Endothelial cell (in vitro differentiated cells): Measurements from ENCODE around the gene KRTAP4-11. TPM values are rescaled to one million over a fixed set of nuclear protein-coding genes. Genes with fewer than 3 reads are reported as not detected.
"Not testable (repeated sequence)": the region's sequence is repeated elsewhere in the genome, so short reads cannot be mapped to it uniquely, and the experiment has no call there.

ENCODE experiments used
- DNase-seq: peaks from one replicate; pipeline ENCODE4 v3.0.0; 2021; ENCODE audit warnings: low spot score
- H3K27ac Mint-ChIP-seq: one replicate; pipeline ENCODE4 v1.8.0; 2021; ENCODE audit warnings: mixed read lengths, inconsistent platforms; ENCODE audit not compliant: unreplicated experiment
- H3K27me3 Mint-ChIP-seq: one replicate; pipeline ENCODE4 v1.8.0; 2021; ENCODE audit warnings: mild to moderate bottlenecking, moderate library complexity, mixed read lengths, inconsistent platforms; ENCODE audit not compliant: unreplicated experiment
- H3K36me3 Mint-ChIP-seq: one replicate; pipeline ENCODE4 v1.8.0; 2021; ENCODE audit warnings: mild to moderate bottlenecking, low read depth, mixed read lengths, inconsistent platforms; ENCODE audit not compliant: unreplicated experiment
- H3K4me1 Mint-ChIP-seq: one replicate; pipeline ENCODE4 v1.8.0; 2021; ENCODE audit warnings: mild to moderate bottlenecking, mixed read lengths, inconsistent platforms; ENCODE audit not compliant: unreplicated experiment
- H3K4me3 Mint-ChIP-seq: one replicate; pipeline ENCODE4 v1.8.0; 2021; ENCODE audit warnings: mild to moderate bottlenecking, mixed read lengths, inconsistent platforms; ENCODE audit not compliant: unreplicated experiment
- H3K9me3 Mint-ChIP-seq: one replicate; pipeline ENCODE4 v1.8.0; 2021; ENCODE audit warnings: mixed read lengths, inconsistent platforms; ENCODE audit not compliant: unreplicated experiment
- total RNA-seq: library from RNA; stranded (reverse); fragmentation: NEBNext Ultra II Directional; extraction: Animal tissue kit (Norgen Biotek cat#: 25700); gene quantifications from one replicate; pipeline ENCODE4 v1.2.1, GENCODE V29; 2021; ENCODE audit not compliant: unreplicated experiment
- TF ChIP-seq, protein P1 (sequence below): fragments of 200-600 bp; sonication (generic); IDR thresholded peaks from one replicate; pipeline ENCODE4 v1.5.0; 2021; ENCODE audit warnings: antibody characterized with exemption; ENCODE audit not compliant: unreplicated experiment

KRTAP4-11 gene
- total RNA-seq, 1 donor from 2014 or later: not detected

DNA sequence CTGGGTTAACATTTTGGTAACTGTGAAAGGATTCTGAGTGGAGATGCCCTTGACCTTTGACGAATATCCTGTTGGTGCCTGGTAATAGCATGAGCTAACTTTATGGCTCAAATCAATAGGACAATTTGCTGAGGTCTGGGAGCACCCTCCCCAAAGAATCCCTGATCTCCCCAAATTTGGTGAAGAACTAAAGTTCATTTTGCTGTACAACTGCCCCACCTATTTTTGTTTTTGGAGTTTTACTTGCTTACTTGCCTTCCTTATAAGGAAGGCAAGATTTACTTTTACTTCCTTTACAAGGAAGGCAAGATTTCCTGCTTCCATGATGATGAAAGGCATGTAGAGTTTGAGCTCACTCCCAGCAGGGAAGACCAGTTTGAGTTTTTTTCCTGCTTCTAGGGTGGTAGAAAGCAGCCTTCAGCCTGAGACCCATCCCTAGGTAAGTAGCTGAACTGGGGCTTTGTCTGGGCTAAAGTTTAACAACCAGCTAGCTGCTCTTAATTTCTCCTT lies 10.2 kb downstream of the KRTAP4-11 start:
- Mint-ChIP-seq H3K27ac (peak overlapping the region; percentile 15), H3K9me3 (no peaks in the 10 kb centered on the region), H3K4me3 (no peak overlapping the region), H3K4me1 (peaks cover 6% of the 10 kb centered on the region), H3K36me3 (no peaks in the 10 kb centered on the region), H3K27me3 (no peaks in the 10 kb centered on the region)
- TF ChIP-seq, protein P1, sequence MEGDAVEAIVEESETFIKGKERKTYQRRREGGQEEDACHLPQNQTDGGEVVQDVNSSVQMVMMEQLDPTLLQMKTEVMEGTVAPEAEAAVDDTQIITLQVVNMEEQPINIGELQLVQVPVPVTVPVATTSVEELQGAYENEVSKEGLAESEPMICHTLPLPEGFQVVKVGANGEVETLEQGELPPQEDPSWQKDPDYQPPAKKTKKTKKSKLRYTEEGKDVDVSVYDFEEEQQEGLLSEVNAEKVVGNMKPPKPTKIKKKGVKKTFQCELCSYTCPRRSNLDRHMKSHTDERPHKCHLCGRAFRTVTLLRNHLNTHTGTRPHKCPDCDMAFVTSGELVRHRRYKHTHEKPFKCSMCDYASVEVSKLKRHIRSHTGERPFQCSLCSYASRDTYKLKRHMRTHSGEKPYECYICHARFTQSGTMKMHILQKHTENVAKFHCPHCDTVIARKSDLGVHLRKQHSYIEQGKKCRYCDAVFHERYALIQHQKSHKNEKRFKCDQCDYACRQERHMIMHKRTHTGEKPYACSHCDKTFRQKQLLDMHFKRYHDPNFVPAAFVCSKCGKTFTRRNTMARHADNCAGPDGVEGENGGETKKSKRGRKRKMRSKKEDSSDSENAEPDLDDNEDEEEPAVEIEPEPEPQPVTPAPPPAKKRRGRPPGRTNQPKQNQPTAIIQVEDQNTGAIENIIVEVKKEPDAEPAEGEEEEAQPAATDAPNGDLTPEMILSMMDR: no peak
- no peak for DNase-seq

DNA sequence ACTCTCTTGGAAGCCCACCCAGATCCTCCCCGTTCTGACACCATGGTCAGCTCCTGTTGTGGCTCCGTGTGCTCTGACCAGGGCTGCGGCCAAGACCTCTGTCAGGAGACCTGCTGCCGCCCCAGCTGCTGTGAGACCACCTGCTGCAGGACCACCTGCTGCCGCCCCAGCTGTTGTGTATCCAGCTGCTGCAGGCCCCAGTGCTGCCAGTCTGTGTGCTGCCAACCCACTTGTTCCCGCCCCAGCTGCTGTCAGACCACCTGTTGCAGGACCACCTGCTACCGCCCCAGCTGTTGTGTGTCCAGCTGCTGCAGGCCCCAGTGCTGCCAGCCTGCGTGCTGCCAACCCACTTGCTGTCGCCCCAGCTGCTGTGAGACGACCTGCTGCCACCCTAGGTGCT lies 12.8 kb downstream of the KRTAP4-11 start, which contains the start of gene KRTAP4-9:
Gene KRTAP4-9 (plus strand): TSS at position 43 of the 400 bp plus-strand sequence. CDS start 0 bp downstream, at position 43.
- DNase-seq, H3K36me3 Mint-ChIP-seq, H3K9me3 Mint-ChIP-seq, H3K4me3 Mint-ChIP-seq, H3K4me1 Mint-ChIP-seq, H3K27me3 Mint-ChIP-seq, H3K27ac Mint-ChIP-seq: not testable (repeated sequence)

DNA sequence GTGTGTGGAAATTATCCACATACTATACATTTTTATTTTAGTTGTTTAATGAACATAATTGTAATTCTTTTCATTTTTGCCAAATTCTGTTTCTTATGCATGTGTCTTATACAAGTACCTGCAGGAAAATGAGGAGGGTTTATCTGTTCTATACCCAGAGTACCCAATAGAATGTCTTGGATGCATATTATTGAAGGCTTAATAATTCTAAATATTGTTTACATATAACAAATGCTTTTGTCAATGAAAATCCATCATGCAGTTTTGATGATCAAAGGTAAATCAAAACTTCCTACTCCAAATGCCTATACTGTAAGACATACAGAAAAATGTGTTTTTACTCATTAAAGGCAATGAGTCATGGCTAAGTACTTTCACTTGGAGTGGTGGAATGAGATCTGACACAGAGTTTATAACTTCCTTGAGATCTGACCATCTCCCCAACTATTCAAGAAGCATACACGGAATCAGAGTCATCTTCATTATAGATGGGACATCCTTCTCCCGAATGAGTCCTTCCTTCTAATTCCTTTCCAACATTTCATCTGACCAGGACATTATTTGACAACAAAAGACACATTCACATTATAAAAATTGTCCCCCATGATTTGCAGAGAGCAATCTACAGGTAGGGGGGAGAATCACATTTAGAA lies 13.7 kb downstream of the KRTAP4-11 start:
- not testable (repeated sequence) for H3K4me1 Mint-ChIP-seq, H3K27ac Mint-ChIP-seq

DNA sequence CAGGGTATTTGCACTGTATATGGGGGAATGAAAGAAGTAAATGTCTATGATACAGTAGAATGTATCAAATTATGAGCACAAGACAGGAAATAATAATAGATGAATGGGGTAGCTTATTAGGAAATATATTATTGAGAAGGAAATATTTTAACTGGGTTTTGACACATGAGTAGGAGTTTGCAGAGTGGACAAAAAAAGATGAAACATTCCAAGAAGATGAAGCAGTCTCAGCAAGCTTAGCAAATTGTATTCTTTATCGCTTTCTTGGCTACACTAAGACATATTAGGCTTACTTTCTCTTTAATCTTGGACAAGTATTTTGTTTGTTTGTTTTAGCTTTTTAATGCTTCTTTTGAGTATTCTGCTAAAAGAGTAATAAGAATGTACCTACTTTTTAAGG lies 14.3 kb downstream of the KRTAP4-11 start:
- no peak overlapping the region for H3K27ac Mint-ChIP-seq
- peaks cover 6% of the 10 kb centered on the region for H3K4me1 Mint-ChIP-seq
- H3K4me3 Mint-ChIP-seq: no peak overlapping the region
- DNase-seq: no peak
- H3K9me3 Mint-ChIP-seq: no peaks in the 10 kb centered on the region
- H3K36me3 Mint-ChIP-seq: no peaks in the 10 kb centered on the region
- no peaks in the 10 kb centered on the region for H3K27me3 Mint-ChIP-seq
- TF ChIP-seq, protein P1: no peak

More for the DNA sequence above, 13.7 kb downstream of the KRTAP4-11 start:
- not testable (repeated sequence) for DNase-seq, H3K27me3 Mint-ChIP-seq, H3K36me3 Mint-ChIP-seq, H3K9me3 Mint-ChIP-seq, H3K4me3 Mint-ChIP-seq

DNA sequence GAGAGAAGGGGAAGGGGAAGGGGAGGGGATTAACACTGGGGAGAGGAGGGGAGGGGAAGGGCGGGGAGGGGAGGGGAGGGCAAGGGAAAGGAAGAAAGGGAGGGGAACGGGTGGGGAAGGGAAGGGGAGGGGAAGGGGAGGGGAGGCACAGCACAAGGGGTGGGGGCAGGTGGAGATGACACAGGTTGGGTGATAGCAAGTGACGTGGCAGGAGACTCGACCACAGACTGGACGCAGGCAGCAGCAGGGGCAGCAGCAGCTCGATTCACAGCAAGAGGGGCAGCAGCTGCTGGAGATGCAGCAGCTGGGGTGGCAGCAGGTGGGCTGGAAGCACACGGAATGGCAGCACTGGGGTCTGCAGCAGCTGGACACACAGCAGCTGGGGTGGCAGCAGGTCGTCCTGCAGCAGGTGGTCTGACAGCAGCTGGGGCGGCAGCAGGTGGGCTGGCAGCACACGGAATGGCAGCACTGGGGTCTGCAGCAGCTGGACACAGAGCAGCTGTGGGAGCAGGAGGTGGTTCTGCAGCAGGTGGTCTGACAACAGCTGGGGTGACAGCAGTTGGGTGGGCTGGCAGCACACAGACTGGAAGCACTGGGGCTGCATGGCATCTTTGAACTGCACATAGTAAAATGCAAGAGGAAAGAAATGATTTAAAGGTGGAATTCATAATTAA lies 16.4 kb downstream of the KRTAP4-11 start, which contains the start of gene KRTAP4-16:
Gene KRTAP4-16 (minus strand): TSS at position 624 of the 674 bp plus-strand sequence. CDS start 0 bp downstream, at position 624.
- Mint-ChIP-seq H3K36me3 (no peaks in the 10 kb centered on the region), H3K9me3 (no peaks in the 10 kb centered on the region), H3K4me3 (no peak within 1 kb of the TSS), H3K4me1 (no peaks in the 10 kb centered on the region), H3K27ac (no peak within 1 kb of the TSS), H3K27me3 (no peaks in the 10 kb centered on the region)
- TF ChIP-seq, protein P1: no peak
- DNase-seq: no peak

DNA sequence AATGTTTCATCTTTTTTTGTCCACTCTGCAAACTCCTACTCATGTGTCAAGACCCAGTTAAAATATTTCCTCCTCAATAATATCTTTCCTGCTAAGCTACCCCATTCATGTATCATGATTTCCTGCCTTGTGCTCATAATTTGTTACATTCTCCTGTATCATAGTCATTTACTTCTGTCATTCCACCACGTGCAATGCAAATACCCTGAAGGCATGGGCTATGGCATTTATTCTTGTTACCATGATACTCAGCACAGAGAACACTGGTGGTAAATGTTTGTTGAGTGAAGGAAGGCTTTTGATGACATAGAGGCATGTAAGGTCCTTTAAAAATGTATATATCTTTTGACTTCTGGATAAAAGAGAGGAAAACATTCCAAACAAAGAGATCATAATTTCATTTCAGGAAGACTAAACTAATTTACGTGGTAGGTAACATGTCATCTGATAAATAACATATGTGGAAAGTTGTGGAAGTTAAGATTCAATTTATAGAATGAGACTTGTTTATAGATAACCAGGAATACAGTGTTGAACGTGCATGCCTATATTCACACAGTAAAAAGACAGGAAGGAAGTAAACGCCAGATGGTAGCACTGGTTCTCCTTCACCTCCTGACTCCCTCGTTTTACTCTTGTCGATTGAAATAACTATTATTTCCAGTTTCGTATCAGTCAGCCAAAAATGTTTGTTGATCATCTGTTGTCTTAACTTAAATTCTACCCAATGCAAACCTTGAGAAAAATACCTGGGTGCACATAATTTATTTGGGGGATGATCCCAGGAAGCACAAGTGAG lies 18.3 kb downstream of the KRTAP4-11 start:
- H3K36me3 Mint-ChIP-seq, DNase-seq, H3K27ac Mint-ChIP-seq, H3K9me3 Mint-ChIP-seq, H3K4me1 Mint-ChIP-seq, H3K27me3 Mint-ChIP-seq, H3K4me3 Mint-ChIP-seq: not testable (repeated sequence)
